Lower leg skin (tissue), 3 donors: ENCODE measurements around the gene WDFY4.

Experiments
- POLR2A ChIP-seq, 2 donors: fragments of 450-650 bp; IDR thresholded peaks; one replicate each; pipeline ENCODE4 v1.6.1; 2016 to 2017; ENCODE audit warnings: antibody characterized with exemption in 2 of 2, mild to moderate bottlenecking in 1 of 2, moderate library complexity in 1 of 2
- TF ChIP-seq, protein P1 (sequence below), 3 donors: fragments of 450-650 bp; IDR thresholded peaks; one replicate each; pipeline ENCODE4 v1.5.1; 2016; ENCODE audit warnings: antibody characterized with exemption in 3 of 3, mild to moderate bottlenecking in 3 of 3, moderate library complexity in 2 of 3

DNA sequence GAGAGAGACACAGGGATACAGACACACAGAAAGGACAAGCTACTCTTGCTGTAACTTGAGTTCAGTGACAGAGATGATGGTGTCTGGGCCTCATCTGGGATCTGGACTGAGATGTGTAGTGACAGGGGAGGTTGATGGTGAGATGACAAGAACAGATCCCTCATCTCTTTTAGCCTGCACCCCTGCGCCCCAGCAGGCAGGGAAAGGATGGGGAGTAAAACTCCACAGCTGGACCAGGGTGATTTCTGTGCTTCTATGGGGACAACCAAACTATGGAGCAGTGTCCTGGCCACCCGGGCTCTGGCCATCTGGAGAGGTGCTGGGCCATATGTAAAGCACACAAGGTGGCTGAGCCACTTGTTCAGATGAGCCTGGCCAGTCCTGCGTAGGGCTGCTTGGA is 259.5 kb downstream of the WDFY4 start:
- TF ChIP-seq, protein P1, sequence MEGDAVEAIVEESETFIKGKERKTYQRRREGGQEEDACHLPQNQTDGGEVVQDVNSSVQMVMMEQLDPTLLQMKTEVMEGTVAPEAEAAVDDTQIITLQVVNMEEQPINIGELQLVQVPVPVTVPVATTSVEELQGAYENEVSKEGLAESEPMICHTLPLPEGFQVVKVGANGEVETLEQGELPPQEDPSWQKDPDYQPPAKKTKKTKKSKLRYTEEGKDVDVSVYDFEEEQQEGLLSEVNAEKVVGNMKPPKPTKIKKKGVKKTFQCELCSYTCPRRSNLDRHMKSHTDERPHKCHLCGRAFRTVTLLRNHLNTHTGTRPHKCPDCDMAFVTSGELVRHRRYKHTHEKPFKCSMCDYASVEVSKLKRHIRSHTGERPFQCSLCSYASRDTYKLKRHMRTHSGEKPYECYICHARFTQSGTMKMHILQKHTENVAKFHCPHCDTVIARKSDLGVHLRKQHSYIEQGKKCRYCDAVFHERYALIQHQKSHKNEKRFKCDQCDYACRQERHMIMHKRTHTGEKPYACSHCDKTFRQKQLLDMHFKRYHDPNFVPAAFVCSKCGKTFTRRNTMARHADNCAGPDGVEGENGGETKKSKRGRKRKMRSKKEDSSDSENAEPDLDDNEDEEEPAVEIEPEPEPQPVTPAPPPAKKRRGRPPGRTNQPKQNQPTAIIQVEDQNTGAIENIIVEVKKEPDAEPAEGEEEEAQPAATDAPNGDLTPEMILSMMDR (IDR thresholded peaks at IDR 0.05), result no peak
- no peak for TF ChIP-seq POLR2A (IDR thresholded peaks at IDR 0.05)
